Measurements from ENCODE around the gene TTN. TPM values are rescaled to one million over a fixed set of nuclear protein-coding genes. Genes with fewer than 3 reads are reported as not detected.
"Not testable (repeated sequence)": the region's sequence is repeated elsewhere in the genome, so short reads cannot be mapped to it uniquely, and the experiment has no call there.

TTN gene
- total and polyA plus RNA-seq, 10 of the 15 experiments (the other 5 are each of a cell fraction or from before 2014, with no cell fraction given): 0.15 to 9.0 (median 1.8) TPM

DNA sequence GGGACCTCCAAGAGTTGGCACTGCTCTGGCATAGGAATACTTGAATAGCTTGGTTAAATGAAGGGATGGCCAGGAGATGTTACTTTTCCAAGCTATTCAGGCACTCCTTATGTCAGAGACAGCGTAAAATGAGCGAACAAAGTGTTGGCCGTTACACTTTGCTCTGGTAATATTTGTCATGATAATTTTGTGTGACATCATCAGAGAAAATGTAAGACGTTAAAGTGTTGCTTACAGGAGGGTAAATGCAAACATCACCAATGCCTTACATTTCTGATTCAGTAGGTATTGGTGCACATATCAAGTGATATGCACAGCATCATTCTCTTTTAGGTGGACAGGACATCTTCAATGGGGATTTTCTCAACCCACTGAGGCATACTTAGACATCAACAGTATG lies 281.0 kb downstream of the TTN start:
- Histone ChIP-seq H3K27me3 (replicated peaks in 1 of 2; ENCODE audit: control insufficient read depth in 2 of 2, insufficient read depth in 2 of 2, low read length in 1 of 2) (no peaks in the 10 kb centered on the region), H3K9me3 (replicated peaks; ENCODE audit: control insufficient read depth, insufficient read depth, low read length) (no peaks in the 10 kb centered on the region; the same call in 1 of the 3 replicates), H2AFZ (ENCODE audit: control insufficient read depth, low read depth, low read length) (no peak overlapping the region), H3K36me3 (ENCODE audit: control insufficient read depth in 2 of 2, insufficient read depth in 2 of 2, low read length in 1 of 2) (no peaks in the 10 kb centered on the region), H4K20me1 (ENCODE audit: control insufficient read depth, insufficient read depth) (no peaks in the 10 kb centered on the region), H3K79me2 (ENCODE audit: control insufficient read depth, insufficient read depth, low read length) (peaks cover 55% of the 10 kb centered on the region), H3K9ac (ENCODE audit: control insufficient read depth, insufficient read depth, low read length) (no peak overlapping the region), H3K27ac (ENCODE audit: control insufficient read depth, insufficient read depth) (no peak overlapping the region), H3K4me1 (ENCODE audit: control insufficient read depth, insufficient read depth, low read length) (peaks cover 26% of the 10 kb centered on the region), H3K4me3 (peak overlapping the region; percentile 7; the same call in 1 of the 2 replicates), H3K4me2 (ENCODE audit: control insufficient read depth, insufficient read depth) (peak overlapping the region; percentile 56)
- no peak for TF ChIP-seq NBN (IDR thresholded peaks at IDR 0.05)
- no peak for TF ChIP-seq HCFC1 (IDR thresholded peaks at IDR 0.05; ENCODE audit: low read length)
- no peak for TF ChIP-seq IKZF2 (IDR thresholded peaks at IDR 0.05)
- TF ChIP-seq, protein P1, sequence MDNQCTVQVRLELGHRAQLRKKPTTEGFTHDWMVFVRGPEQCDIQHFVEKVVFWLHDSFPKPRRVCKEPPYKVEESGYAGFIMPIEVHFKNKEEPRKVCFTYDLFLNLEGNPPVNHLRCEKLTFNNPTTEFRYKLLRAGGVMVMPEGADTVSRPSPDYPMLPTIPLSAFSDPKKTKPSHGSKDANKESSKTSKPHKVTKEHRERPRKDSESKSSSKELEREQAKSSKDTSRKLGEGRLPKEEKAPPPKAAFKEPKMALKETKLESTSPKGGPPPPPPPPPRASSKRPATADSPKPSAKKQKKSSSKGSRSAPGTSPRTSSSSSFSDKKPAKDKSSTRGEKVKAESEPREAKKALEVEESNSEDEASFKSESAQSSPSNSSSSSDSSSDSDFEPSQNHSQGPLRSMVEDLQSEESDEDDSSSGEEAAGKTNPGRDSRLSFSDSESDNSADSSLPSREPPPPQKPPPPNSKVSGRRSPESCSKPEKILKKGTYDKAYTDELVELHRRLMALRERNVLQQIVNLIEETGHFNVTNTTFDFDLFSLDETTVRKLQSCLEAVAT (IDR thresholded peaks at IDR 0.05): no peak
- POLR2A ChIA-PET: interaction anchor here (0.7 kb wide), 1 partner anchor 12 kb away, joined by 3 read pairs; no protein-coding TSS in a partner anchor
- no peak for FAIRE-seq
- CTCF ChIA-PET: no interaction called here
- intact Hi-C loops (cut with micrococcal nuclease; ENCODE audit: unreplicated experiment) (loop anchor here (10.0 kb wide), 1 partner anchor 729 kb away; no protein-coding TSS in a partner anchor), in situ Hi-C loops (cut with MboI) (no loop called here)
- BruUV-seq (replicated peaks): no TSS peak
- RAD21 ChIA-PET (ENCODE audit: unreplicated experiment): interaction anchor here (1.2 to 2.0 kb wide), 2 partner anchors 44 to 76 kb away, joined by 4 to 6 read pairs; partner anchors contain the start of genes PJVK and PRKRA
- SMC1A ChIA-PET (ENCODE audit: uncharacterized antibody, unreplicated experiment): interaction anchor here (0.7 to 3.3 kb wide), 3 partner anchors 17 to 44 kb away, joined by 3 to 21 read pairs (median 5); no protein-coding TSS in a partner anchor
- ATAC-seq: no peak
- WGBS (ENCODE audit: insufficient coverage, insufficient replicate concordance, low lambda C conversion rate, missing lambda C conversion rate): 94% methylated on average over 4 of the region's 4 CpGs
- no peak for DNase-seq (ENCODE audit: low read depth, low spot score)

DNA sequence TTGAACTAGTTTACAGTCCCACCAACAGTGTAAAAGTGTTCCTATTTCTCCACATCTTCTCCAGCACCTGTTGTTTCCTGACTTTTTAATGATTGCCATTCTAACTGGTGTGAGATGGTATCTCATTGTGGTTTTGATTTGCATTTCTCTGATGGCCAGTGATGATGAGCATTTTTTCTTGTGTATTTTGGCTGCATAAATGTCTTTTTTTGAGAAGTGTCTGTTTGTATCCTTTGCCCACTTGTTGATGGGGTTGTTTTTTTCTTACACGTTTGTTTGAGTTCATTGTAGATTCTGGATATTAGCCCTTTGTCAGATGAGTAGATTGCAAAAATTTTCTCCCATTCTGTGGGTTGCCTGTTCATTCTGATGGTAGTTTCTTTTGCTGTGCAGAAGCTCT lies 281.8 kb downstream of the TTN start:
- H3K36me3 ChIP-seq (ENCODE audit: control insufficient read depth in 2 of 2, insufficient read depth in 2 of 2, low read length in 1 of 2); CTCF ChIA-PET; FAIRE-seq; H4K20me1 ChIP-seq (ENCODE audit: control insufficient read depth, insufficient read depth); DNase-seq (ENCODE audit: low read depth, low spot score); H3K9ac ChIP-seq (ENCODE audit: control insufficient read depth, insufficient read depth, low read length); BruUV-seq (replicated peaks); H3K27ac ChIP-seq (ENCODE audit: control insufficient read depth, insufficient read depth); H2AFZ ChIP-seq (ENCODE audit: control insufficient read depth, low read depth, low read length); H3K4me2 ChIP-seq (ENCODE audit: control insufficient read depth, insufficient read depth); H3K9me3 ChIP-seq (replicated peaks; ENCODE audit: control insufficient read depth, insufficient read depth, low read length); ATAC-seq; in situ Hi-C loops (cut with MboI); H3K27me3 ChIP-seq (replicated peaks in 1 of 2; ENCODE audit: control insufficient read depth in 2 of 2, insufficient read depth in 2 of 2, low read length in 1 of 2): not testable (repeated sequence)
- WGBS (ENCODE audit: insufficient coverage, insufficient replicate concordance, low lambda C conversion rate, missing lambda C conversion rate): no CpG with 5 or more reads among the region's 1 CpG
- ChIA-PET SMC1A (ENCODE audit: uncharacterized antibody, unreplicated experiment) (interaction anchor here (0.7 to 3.3 kb wide), 3 partner anchors 18 to 43 kb away, joined by 3 to 21 read pairs (median 5); no protein-coding TSS in a partner anchor), RAD21 (ENCODE audit: unreplicated experiment) (interaction anchor here (1.2 kb wide), 1 partner anchor 43 kb away, joined by 4 read pairs; no protein-coding TSS in a partner anchor), POLR2A (interaction anchor here (0.7 kb wide), 1 partner anchor 11 kb away, joined by 3 read pairs; no protein-coding TSS in a partner anchor)
- Histone ChIP-seq H3K4me3 (peak overlapping the region; percentile 7; the same call in 1 of the 2 replicates), H3K79me2 (ENCODE audit: control insufficient read depth, insufficient read depth, low read length) (peaks cover 54% of the 10 kb centered on the region), H3K4me1 (ENCODE audit: control insufficient read depth, insufficient read depth, low read length) (peaks cover 24% of the 10 kb centered on the region)
- intact Hi-C loops (cut with micrococcal nuclease; ENCODE audit: unreplicated experiment): loop anchor here (10.0 kb wide), 1 partner anchor 729 kb away; no protein-coding TSS in a partner anchor

DNA sequence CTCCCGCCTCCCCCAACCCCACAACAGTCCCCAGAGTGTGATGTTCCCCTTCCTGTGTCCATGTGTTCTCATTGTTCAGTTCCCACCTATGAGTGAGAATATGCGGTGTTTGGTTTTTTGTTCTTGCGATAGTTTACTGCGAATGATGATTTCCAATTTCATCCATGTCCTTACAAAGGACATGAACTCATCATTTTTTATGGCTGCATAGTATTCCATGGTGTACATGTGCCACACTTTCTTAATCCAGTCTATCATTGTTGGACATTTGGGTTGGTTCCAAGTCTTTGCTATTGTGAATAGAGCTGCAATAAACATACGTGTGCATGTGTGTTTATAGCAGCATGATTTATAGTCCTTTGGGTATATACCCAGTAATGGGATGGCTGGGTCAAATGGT lies 282.2 kb downstream of the TTN start:
- H3K9me3 ChIP-seq (replicated peaks; ENCODE audit: control insufficient read depth, insufficient read depth, low read length); H4K20me1 ChIP-seq (ENCODE audit: control insufficient read depth, insufficient read depth); DNase-seq (ENCODE audit: low read depth, low spot score); in situ Hi-C loops (cut with MboI); POLR2A ChIA-PET; H3K4me3 ChIP-seq; ATAC-seq; H2AFZ ChIP-seq (ENCODE audit: control insufficient read depth, low read depth, low read length); H3K4me2 ChIP-seq (ENCODE audit: control insufficient read depth, insufficient read depth); BruUV-seq (replicated peaks); H3K27me3 ChIP-seq (replicated peaks in 1 of 2; ENCODE audit: control insufficient read depth in 2 of 2, insufficient read depth in 2 of 2, low read length in 1 of 2); H3K36me3 ChIP-seq (ENCODE audit: control insufficient read depth in 2 of 2, insufficient read depth in 2 of 2, low read length in 1 of 2); H3K9ac ChIP-seq (ENCODE audit: control insufficient read depth, insufficient read depth, low read length); H3K27ac ChIP-seq (ENCODE audit: control insufficient read depth, insufficient read depth); FAIRE-seq; RAD21 ChIA-PET (ENCODE audit: unreplicated experiment): not testable (repeated sequence)
- peaks cover 52% of the 10 kb centered on the region for H3K79me2 ChIP-seq (ENCODE audit: control insufficient read depth, insufficient read depth, low read length)
- SMC1A ChIA-PET (ENCODE audit: uncharacterized antibody, unreplicated experiment): interaction anchor here (1.4 kb wide), 1 partner anchor 18 kb away, joined by 5 read pairs; no protein-coding TSS in a partner anchor
- CTCF ChIA-PET: interaction anchor here (2.7 kb wide), 1 partner anchor 43 kb away, joined by 10 read pairs; no protein-coding TSS in a partner anchor
- H3K4me1 ChIP-seq (ENCODE audit: control insufficient read depth, insufficient read depth, low read length): peaks cover 20% of the 10 kb centered on the region
- intact Hi-C loops (cut with micrococcal nuclease; ENCODE audit: unreplicated experiment): loop anchor here (10.0 kb wide), 1 partner anchor 730 kb away; no protein-coding TSS in a partner anchor
- 89% methylated on average over 4 of the region's 5 CpGs for WGBS (ENCODE audit: insufficient coverage, insufficient replicate concordance, low lambda C conversion rate, missing lambda C conversion rate)

Data from GM12878 (cell line).